ENCODE data around the gene PITRM1.

The PITRM1 gene

GRCh38 chr10:3162533-3162932 lies 10.0 kb downstream of the PITRM1 start:
- ChIA-PET CTCF (no interaction called here), POLR2A (interaction anchor here (1.0 kb wide), 1 partner anchor 10 kb away, joined by 3 read pairs; the partner anchor contains the start of gene PITRM1)
- no peak for TF ChIP-seq CTCF (IDR thresholded peaks at IDR 0.05; ENCODE audit: control extremely low read depth, extremely low read depth, low read depth, missing control alignments)
- DNase-seq (ENCODE audit: extremely low spot score) = no peak

- ChIA-PET CTCF (interaction anchor here (1.5 kb wide), 1 partner anchor 26 kb away, joined by 3 read pairs; no protein-coding TSS in a partner anchor), POLR2A (no interaction called here)
- TF ChIP-seq CTCF (IDR thresholded peaks at IDR 0.05; ENCODE audit: control extremely low read depth, extremely low read depth, low read depth, missing control alignments) = no peak
- DNase-seq (ENCODE audit: extremely low spot score) = no peak
These were observed 13.4 kb downstream of the PITRM1 start for GRCh38 chr10:3159152-3159551.

- no peak for TF ChIP-seq CTCF (IDR thresholded peaks at IDR 0.05; ENCODE audit: control extremely low read depth, extremely low read depth, low read depth, missing control alignments)
- no peak for DNase-seq (ENCODE audit: extremely low spot score)
- POLR2A ChIA-PET = no interaction called here
- CTCF ChIA-PET = interaction anchor here (1.7 kb wide), 1 partner anchor 10 kb away, joined by 6 read pairs; no protein-coding TSS in a partner anchor
These were observed 17.9 kb downstream of the PITRM1 start for GRCh38 chr10:3154666-3155065.

- ChIA-PET POLR2A (no interaction called here), CTCF (interaction anchor here (1.4 kb wide), 1 partner anchor 17 kb away, joined by 3 read pairs; no protein-coding TSS in a partner anchor)
- no peak for TF ChIP-seq CTCF (IDR thresholded peaks at IDR 0.05; ENCODE audit: control extremely low read depth, extremely low read depth, low read depth, missing control alignments)
- no peak for DNase-seq (ENCODE audit: extremely low spot score)
These were observed 20.0 kb downstream of the PITRM1 start for GRCh38 chr10:3152566-3152935.

GRCh38 chr10:3151889-3152565 lies 20.6 kb downstream of the PITRM1 start:
- ChIA-PET CTCF (no interaction called here), POLR2A (no interaction called here)
- TF ChIP-seq CTCF (IDR thresholded peaks at IDR 0.05; ENCODE audit: control extremely low read depth, extremely low read depth, low read depth, missing control alignments) = no peak
- no peak for DNase-seq (ENCODE audit: extremely low spot score)

- ChIA-PET POLR2A (no interaction called here), CTCF (no interaction called here)
- no peak for TF ChIP-seq CTCF (IDR thresholded peaks at IDR 0.05; ENCODE audit: control extremely low read depth, extremely low read depth, low read depth, missing control alignments)
- no peak for DNase-seq (ENCODE audit: extremely low spot score)
These were observed 21.6 kb downstream of the PITRM1 start for GRCh38 chr10:3150961-3151360.

Measured in GM10248 (cell line).